Right cardiac atrium (tissue), 5 donors: ENCODE data around the gene PARP16. TPM values are rescaled to one million over a fixed set of nuclear protein-coding genes. Genes with fewer than 3 reads are reported as not detected.

ENCODE experiments used
- ATAC-seq, 2 donors: fragments of 200-7000 bp; cut with Tn5 transposase; one replicate each; pipeline versions ENCODE4 v1.8.0 to v1.9.1; 2020; ENCODE audit warnings: moderate library complexity in 2 of 2, mild to moderate bottlenecking in 1 of 2
- DNase-seq, 3 donors: peaks; one replicate each; pipeline ENCODE4 v3.0.0-alpha.2; 2020
- H3K27ac ChIP-seq: one replicate; pipeline ENCODE4 v1.5.1; 2013; ENCODE audit warnings: mild to moderate bottlenecking, low read length, control low read depth, moderate library complexity
- H3K27me3 ChIP-seq: one replicate; pipeline ENCODE4 v1.6.1; 2013; ENCODE audit not compliant: control insufficient read depth, insufficient read depth
- H3K4me1 ChIP-seq: one replicate; pipeline ENCODE4 v1.6.1; 2013; ENCODE audit warnings: low read length; ENCODE audit not compliant: control insufficient read depth, insufficient read depth
- H3K4me3 ChIP-seq: one replicate; pipeline ENCODE4 v1.5.1; 2013; ENCODE audit warnings: low read length, control low read depth
- H3K9me3 ChIP-seq: one replicate; pipeline ENCODE4 v1.6.1; 2013; ENCODE audit warnings: low read length; ENCODE audit not compliant: control insufficient read depth
- WGBS: extraction: QIAGEN DNeasy Blood & Tissue Kit; methylation state at CpG from one replicate; pipeline ENCODE4 v1.1.7; 2013; 5-methylcytosine and 5-hydroxymethylcytosine counted together
- intact Hi-C, 4 donors: fragments of 100-400 bp; cut with DNase I; formaldehyde crosslinking; loops; one replicate each; pipeline versions ENCODE4 v1.11.0 to v1.14.0; 2022 to 2023
- polyA plus RNA-seq: library from polyadenylated mRNA; stranded (reverse); fragments of 200-250 nt; gene quantifications from one replicate; pipeline ENCODE4 v1.2.3, GENCODE V29; 2013
- total RNA-seq, 4 donors: library from RNA; stranded (reverse); fragmentation: NEBNext Ultra II Directional; extraction: Animal tissue kit (Norgen Biotek cat#: 25700); gene quantifications; one replicate each; pipeline ENCODE4 v1.2.1, GENCODE V29; 2021
- donor health status: healthy with polysubstance abuse.
- donor health status: DM: no; HTN: yes; CAD: no.
- donor health status: DM: no; HTN: no; CAD: no.
- donor health status: DM: no; HTN: yes; CAD: no; lungs with severe emphysema.
- donor health status: DM: yes; HTN: yes; CAD: no.

PARP16 gene
- total and polyA plus RNA-seq, 5 donors: 4.3 to 6.1 (median 5.2) TPM

GRCh38 chr15:65212097-65212496 lies 74.6 kb downstream of the PARP16 start:
- H3K4me3 ChIP-seq: no peak overlapping the region
- ATAC-seq (peak in 1 of 2 donors; percentile 17), DNase-seq (no peak)
- H3K4me1 ChIP-seq: no peaks in the 10 kb centered on the region
- intact Hi-C loops: no loop called here
- H3K27ac ChIP-seq: no peak overlapping the region
- H3K9me3 ChIP-seq: no peaks in the 10 kb centered on the region
- H3K27me3 ChIP-seq: no peaks in the 10 kb centered on the region
- WGBS: 68% methylated on average over 5 of the region's 5 CpGs

- peak; percentile 55 to 56 for ATAC-seq
- H3K27me3 ChIP-seq: no peaks in the 10 kb centered on the region
- intact Hi-C loops: no loop called here
- DNase-seq: peak; percentile 56 to 86 (median 81)
- WGBS: 32% methylated on average over 6 of the region's 6 CpGs
- H3K4me3 ChIP-seq: no peak overlapping the region
- no peaks in the 10 kb centered on the region for H3K9me3 ChIP-seq
- no peaks in the 10 kb centered on the region for H3K4me1 ChIP-seq
- no peak overlapping the region for H3K27ac ChIP-seq
Measured at GRCh38 chr15:65211482-65211982, 75.2 kb downstream of the PARP16 start.

- 63% methylated on average over 8 of the region's 8 CpGs for WGBS
- DNase-seq: no peak
- H3K4me3 ChIP-seq: no peak within 1 kb of the TSS
- H3K27ac ChIP-seq: no peak within 1 kb of the TSS
- no peaks in the 10 kb centered on the region for H3K27me3 ChIP-seq
- H3K9me3 ChIP-seq: no peaks in the 10 kb centered on the region
- no peaks in the 10 kb centered on the region for H3K4me1 ChIP-seq
- intact Hi-C loops: no loop called here
- no peak for ATAC-seq
Measured at GRCh38 chr15:65210770-65211481, 75.8 kb downstream of the PARP16 start, which contains the start of gene CILP. CILP (minus strand) TSS chr15:65211473; CDS start chr15:65209755, 1,718 bp downstream.

GRCh38 chr15:65209701-65210643 lies 76.7 kb downstream of the PARP16 start:
- Histone ChIP-seq H3K27me3 (no peaks in the 10 kb centered on the region), H3K9me3 (no peaks in the 10 kb centered on the region), H3K27ac (no peak overlapping the region), H3K4me3 (no peak overlapping the region), H3K4me1 (no peaks in the 10 kb centered on the region)
- DNase-seq (peak in 1 of 3 donors; percentile 56), ATAC-seq (no peak)
- WGBS: 71% methylated on average over 17 of the region's 17 CpGs
- intact Hi-C loops: no loop called here

GRCh38 chr15:65208647-65209046 lies 78.0 kb downstream of the PARP16 start:
- DNase-seq (no peak), ATAC-seq (no peak)
- Histone ChIP-seq H3K27me3 (no peaks in the 10 kb centered on the region), H3K9me3 (no peaks in the 10 kb centered on the region), H3K27ac (no peak overlapping the region), H3K4me1 (no peaks in the 10 kb centered on the region), H3K4me3 (no peak overlapping the region)
- WGBS: 100% methylated on average over 2 of the region's 2 CpGs
- intact Hi-C loops: no loop called here

Other genes starting within 250 kb of the PARP16 start
- gene SLC51B, start 241.5 kb downstream of the PARP16 start, total RNA-seq: not detected
- not detected for gene SLC51B, start 241.5 kb downstream of the PARP16 start, polyA plus RNA-seq
- gene RASL12, start 218.9 kb downstream of the PARP16 start, total RNA-seq: 10 to 100 TPM; 63.2 to 88.0 (median 70.0) TPM
- gene RASL12, start 218.9 kb downstream of the PARP16 start, polyA plus RNA-seq: 68.8 TPM
- gene KBTBD13, start 210.1 kb downstream of the PARP16 start, total RNA-seq: 1 to 10 TPM; 2.8 to 8.9 (median 5.3) TPM
- 6.9 TPM for gene KBTBD13, start 210.1 kb downstream of the PARP16 start, polyA plus RNA-seq
- gene UBAP1L, start 171.7 kb downstream of the PARP16 start, total RNA-seq: 1 to 10 TPM; 1.7 to 2.5 (median 1.8) TPM
- 1.4 TPM for gene UBAP1L, start 171.7 kb downstream of the PARP16 start, polyA plus RNA-seq
- gene PDCD7, start 153.1 kb downstream of the PARP16 start, total RNA-seq: 10 to 100 TPM; 13.3 to 20.9 (median 16.6) TPM
- gene PDCD7, start 153.1 kb downstream of the PARP16 start, polyA plus RNA-seq: 13.0 TPM
- 10 to 100 TPM; 44.7 to 51.2 (median 49.2) TPM for gene CLPX, start 101.5 kb downstream of the PARP16 start, total RNA-seq
- gene CLPX, start 101.5 kb downstream of the PARP16 start, polyA plus RNA-seq: 15.6 TPM
- 1 to 10 TPM; 2.3 to 9.9 (median 4.1) TPM for gene CILP, start 75.4 kb downstream of the PARP16 start, total RNA-seq
- gene CILP, start 75.4 kb downstream of the PARP16 start, polyA plus RNA-seq: 1.3 TPM
- gene RNU5A-1, start 9.2 kb upstream of the PARP16 start, total RNA-seq: 10 to 100 TPM in 1 of 4 donors, not detected in 3; 12.5 TPM
- not detected for gene RNU5A-1, start 9.2 kb upstream of the PARP16 start, polyA plus RNA-seq
- 10 to 100 TPM; 16.9 to 71.0 (median 42.7) TPM for gene RNU5B-1, start 17.8 kb upstream of the PARP16 start, total RNA-seq
- not detected for gene RNU5B-1, start 17.8 kb upstream of the PARP16 start, polyA plus RNA-seq
- gene IGDCC3, start 91.1 kb upstream of the PARP16 start, total RNA-seq: under 1 TPM in 2 of 4 donors, not detected in 2; 0.09 to 0.14 TPM
- 0.09 TPM for gene IGDCC3, start 91.1 kb upstream of the PARP16 start, polyA plus RNA-seq
- gene IGDCC4, start 136.1 kb upstream of the PARP16 start, total RNA-seq: 1 to 10 TPM; 1.6 to 5.3 (median 4.4) TPM
- gene IGDCC4, start 136.1 kb upstream of the PARP16 start, polyA plus RNA-seq: 2.2 TPM
- 10 to 100 TPM; 28.7 to 35.3 (median 33.8) TPM for gene DPP8, start 230.8 kb upstream of the PARP16 start, total RNA-seq
- gene DPP8, start 230.8 kb upstream of the PARP16 start, polyA plus RNA-seq: 9.1 TPM
- 10 to 100 TPM; 11.7 to 16.7 (median 15.0) TPM for gene HACD3, start 243.6 kb upstream of the PARP16 start, total RNA-seq
- gene HACD3, start 243.6 kb upstream of the PARP16 start, polyA plus RNA-seq: 9.8 TPM